HG03442 (cell line): ENCODE data around the gene PITX1.

Source experiments
- ATAC-seq: cut with Tn5 transposase; IDR thresholded peaks from one replicate; pipeline ENCODE4 v1.9.1; 2021; ENCODE audit warnings: mild to moderate bottlenecking, moderate library complexity; ENCODE audit not compliant: unreplicated experiment

PITX1 gene

GRCh38 chr5:135030123-135030955 lies 3.7 kb downstream of the PITX1 start:
- no peak for ATAC-seq

- no peak for ATAC-seq
Measured at GRCh38 chr5:135029477-135030122, 4.4 kb downstream of the PITX1 start.

GRCh38 chr5:135028791-135029476 lies 5.1 kb downstream of the PITX1 start:
- no peak for ATAC-seq

DNA sequence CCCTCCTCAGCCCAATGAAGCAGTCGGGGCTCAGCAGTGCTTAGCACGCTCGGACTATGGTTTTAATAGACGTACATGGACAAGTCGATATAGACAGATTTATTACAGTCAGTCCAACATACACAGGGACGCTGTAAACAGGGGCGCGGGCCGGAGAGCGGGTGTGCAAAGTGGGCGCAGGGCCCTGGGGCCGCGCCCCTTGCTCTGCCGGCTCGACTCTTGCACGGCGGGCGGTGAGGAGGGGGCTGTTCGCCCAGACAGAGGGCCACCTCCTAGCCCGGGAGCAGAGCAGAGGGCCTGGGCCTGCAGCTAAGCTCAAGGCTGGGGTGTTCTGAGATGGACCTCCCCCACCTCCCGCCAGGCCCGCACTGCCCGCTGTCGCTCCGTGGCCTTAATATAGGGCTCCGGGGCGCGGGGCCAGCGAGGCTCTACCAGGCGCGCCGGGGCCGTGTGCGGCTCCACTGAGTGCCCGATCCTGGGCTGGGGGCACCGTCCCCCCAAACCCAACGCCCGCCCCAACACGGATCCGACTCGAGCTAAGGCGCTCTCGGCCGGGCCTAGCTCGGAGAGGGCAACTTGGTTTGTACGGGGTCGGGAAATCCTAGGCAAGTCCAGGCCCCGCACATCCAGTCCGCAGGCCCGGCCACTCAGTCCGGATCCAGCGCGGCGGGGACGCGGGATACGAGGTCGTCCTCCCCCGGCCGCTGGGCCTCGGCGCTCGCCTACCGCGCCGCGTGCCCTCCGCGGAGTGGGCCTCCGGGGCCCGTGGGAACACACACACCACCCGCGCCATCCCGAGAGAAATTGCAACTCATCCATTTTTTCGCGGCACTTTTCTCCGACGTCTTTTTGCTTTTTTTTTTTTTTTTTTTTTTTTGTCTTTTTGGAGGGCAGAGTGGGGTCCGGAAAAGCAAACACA lies 6.1 kb downstream of the PITX1 start:
- ATAC-seq, result no peak

GRCh38 chr5:135027266-135027696 lies 6.7 kb downstream of the PITX1 start:
- no peak for ATAC-seq

GRCh38 chr5:135026645-135027265 lies 7.3 kb downstream of the PITX1 start:
- no peak for ATAC-seq

DNA sequence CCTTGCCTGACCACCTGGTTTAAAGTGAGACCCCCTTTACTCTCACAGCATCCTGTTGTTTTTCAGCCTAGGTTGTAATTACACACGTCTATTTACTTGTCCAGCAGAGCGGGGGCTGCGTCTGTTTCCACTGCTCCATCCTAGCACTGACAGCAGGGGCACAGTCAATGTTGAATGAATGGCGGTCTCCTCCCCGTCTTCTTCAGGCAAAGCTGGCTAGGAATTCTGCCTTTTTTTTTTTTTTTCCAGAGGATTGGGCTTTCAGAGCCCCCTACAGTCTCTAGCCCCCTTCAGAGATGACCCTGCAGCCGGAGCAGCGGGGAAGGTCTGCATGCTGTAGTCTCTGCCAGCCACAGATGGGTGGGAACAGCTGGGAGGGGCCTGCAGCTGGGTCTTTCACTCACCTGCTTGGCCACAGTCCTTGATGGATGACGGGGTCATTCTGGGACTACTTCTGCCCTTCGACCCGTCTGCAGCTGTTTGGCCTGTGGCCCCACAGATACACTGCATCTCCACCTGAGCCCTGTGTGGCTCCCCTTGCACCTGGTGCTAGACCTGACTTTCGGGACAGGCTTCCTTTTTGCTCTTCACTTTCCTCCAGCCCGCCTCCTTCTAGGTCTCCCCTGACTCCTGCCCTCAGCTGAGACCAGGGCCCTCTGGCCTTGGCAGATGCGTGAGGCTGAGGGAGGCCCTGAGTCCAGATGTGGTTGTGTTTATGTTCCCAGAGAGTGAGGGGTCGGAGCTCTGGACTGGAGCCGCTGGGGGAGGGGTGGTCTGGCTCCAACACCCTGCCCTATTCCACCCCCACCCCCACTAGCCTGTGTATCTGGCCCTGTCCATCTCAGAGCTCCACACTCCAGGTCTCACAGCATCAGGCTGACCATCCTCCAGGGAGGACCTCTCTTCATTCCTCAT lies 8.0 kb downstream of the PITX1 start:
- no peak for ATAC-seq

DNA sequence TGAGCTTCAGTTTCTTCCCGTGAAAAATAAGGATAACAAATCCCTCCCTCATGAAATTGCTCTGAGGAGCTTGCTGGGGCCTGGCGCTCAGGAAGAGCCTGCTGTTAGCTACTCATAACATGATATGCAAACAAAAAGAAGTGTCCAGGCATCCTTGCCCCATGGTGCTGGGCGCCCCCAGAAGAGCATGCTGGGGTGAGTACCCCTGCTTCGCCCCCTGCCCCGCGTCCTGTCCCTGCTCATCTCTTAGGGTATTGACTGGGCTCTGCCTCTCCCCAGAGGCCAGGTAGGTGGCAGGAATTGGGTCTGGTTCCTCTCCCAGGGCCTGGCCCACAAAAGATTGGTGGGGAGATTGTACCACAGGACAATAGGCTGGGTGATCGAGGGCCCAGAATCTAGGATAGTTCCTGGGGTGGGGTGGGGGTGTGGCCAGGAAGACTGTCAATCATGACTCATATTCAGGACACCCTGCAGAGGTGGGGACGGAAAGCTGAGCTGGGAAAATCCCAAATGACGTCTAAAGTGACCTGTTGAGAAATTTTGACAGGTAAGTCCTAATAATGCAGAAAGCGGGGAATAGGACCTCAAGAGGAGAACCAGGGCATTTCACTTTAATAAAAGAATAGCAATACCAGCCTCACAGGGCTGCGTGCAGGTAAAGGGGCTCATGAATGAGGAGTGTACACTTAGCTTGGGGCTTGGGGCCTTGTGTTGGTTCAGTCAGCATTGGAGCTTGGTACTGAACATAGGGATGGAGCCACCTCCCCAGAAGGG lies 8.9 kb downstream of the PITX1 start:
- ATAC-seq, result no peak

DNA sequence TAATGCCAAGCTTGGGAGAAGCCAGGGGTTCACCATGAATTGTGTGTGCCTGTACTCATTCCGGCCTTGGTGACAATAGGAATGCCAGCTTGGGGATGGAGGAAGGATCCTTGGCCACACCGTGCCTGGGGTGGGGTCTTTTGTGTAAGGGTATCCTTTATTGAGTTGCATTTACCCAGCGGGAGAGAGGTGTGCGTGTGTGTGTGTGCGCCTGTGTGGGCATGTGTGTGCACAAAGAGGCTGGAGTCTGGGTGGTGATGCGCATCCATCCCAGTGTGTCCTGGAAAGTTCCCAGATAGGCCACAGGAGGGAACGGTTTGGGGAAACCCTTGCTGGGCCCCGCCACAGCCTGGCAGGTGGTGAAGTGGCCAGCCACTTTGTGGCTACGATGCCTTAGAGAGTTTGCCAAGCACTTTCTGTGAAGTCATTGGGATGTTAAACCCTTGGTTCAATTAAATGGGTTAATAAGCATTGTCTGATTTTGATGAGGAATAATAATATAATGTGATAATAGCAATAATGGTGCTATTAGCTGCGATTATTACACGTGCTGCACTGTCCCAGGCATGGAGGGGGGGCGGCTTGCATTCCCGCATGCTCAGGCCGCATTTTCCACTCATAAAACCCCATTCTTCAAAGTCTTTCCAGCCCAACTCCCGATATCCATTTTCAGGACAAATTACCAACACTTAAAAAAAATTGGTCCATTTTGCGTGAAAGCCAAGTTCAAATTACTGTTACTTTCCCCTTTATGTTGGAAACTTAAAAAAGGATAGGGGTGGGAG lies 13.7 kb downstream of the PITX1 start:
- no peak for ATAC-seq

DNA sequence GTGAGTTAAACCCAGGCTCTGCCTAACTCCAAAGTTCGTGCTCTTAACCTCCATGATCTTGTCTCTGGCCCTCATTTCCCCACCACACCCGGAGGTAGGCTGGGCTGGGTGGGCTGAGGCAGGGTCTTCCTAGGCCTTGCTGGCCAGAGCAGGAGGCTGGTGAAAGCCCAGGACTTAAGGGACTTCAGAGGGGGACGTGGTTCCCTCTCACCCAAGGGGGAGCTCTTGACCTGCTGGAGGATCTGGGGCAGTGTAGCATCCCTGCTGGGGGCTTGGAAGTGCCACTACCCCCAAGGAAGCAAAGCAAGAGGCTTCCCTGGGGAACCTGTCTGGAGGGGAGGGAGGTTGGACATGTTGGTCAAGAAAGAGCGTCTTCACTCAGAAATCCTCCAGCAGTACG lies 14.7 kb downstream of the PITX1 start:
- ATAC-seq, result no peak

DNA sequence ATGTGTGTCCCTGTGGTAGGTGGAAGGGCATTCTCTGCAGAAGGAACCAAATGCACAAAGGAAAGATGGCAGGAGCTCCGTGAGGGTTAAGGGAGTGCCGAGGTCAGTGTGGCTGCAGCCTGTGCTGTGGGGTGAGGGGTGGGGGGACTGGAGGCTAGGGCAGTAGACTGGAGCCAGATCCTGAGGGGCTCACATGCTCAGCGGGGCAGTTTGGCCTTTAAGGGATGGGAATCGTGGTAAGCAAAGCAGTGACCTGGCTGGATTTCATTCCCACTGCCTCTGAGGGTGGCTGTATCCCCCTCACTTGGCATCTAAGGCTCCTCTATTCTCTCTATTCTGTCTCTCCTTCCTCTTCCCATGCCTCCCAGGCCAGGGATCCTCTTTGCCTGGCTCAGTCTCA lies 15.6 kb downstream of the PITX1 start:
- ATAC-seq, result no peak

DNA sequence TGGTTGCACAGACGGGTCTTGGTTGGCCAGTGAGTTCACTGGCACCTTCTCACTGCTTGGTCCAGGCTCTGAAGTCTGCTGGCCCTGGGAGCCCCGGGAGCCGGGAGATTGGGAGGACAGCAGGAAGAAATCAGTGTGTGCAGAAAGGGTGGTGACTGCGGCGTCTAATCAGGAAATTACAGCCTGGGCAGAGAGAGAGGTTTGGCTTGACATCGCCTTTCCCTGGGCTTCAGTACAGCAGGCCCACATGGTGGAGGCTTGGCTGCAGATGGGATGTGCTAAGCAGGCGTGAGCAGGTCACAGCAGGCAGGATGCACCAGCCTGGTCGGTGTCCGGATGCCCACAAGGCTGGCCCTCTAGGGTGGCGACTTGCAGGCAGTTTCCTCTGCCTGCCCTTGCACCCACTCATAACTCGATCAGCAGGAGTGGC lies 17.2 kb downstream of the PITX1 start:
- ATAC-seq, result no peak

- ATAC-seq, result no peak
Measured at GRCh38 chr5:135015942-135016341, 18.1 kb downstream of the PITX1 start.

GRCh38 chr5:135013947-135014570 lies 20.0 kb downstream of the PITX1 start:
- no peak for ATAC-seq

- ATAC-seq, result no peak
Measured at GRCh38 chr5:135013445-135013844, 20.6 kb downstream of the PITX1 start.

- ATAC-seq, result no peak
Measured at GRCh38 chr5:135012951-135013391, 21.1 kb downstream of the PITX1 start.

- ATAC-seq, result no peak
Measured at GRCh38 chr5:135012033-135012588, 21.9 kb downstream of the PITX1 start.
